ENCODE data around the gene OR10G3. TPM values are rescaled to one million over a fixed set of nuclear protein-coding genes. Genes with fewer than 3 reads are reported as not detected.
"Not testable (repeated sequence)": the region's sequence is repeated elsewhere in the genome, so short reads cannot be mapped to it uniquely, and the experiment has no call there.

Gene OR10G3
- total RNA-seq, 2 experiments from 2014 or later, result not detected

DNA sequence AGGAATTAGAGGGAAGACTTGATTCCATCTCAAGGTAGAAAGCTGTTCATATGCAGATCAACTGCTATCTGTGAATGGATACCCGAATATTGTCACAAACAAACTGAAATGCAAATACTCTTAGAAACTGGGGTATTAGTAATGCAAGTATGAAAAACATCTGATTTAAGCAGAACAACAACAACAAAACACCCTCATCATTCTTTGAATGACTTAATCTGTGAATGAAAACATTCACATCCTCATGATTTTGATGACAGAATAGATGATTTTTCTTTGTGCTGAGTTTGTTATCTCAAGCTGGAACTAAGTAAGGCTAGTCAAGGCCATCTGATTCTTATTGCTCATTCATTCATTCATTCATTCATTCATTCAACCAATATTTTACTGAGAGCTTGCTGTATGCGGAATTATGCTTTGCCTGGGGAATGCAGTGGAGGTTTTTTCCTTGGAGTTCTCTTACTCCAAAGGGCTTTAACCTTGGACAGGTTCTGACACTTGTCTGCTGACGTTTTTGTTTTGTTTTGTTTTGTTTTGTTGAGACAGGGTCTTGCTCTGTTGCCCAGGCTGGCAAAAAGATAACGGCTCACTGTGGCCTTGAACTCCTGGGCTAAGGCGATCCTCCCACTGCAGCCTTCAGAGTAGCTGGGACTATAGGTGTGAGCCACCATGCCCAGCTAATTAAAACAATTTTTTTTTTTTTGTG is 23.3 kb downstream of the OR10G3 start:
- Mint-ChIP-seq H3K27ac (no peak overlapping the region), H3K4me3 (no peak overlapping the region), H3K9me3 (no peaks in the 10 kb centered on the region), H3K36me3 (ENCODE audit: low read depth) (no peaks in the 10 kb centered on the region), H3K27me3 (ENCODE audit: low read depth) (no peaks in the 10 kb centered on the region), H3K4me1 (ENCODE audit: low read depth) (peaks cover 6% of the 10 kb centered on the region)
- DNase-seq, result no peak
- CTCF ChIA-PET, result interaction anchor here (0.6 to 2.5 kb wide), 21 partner anchors 10 to 1508 kb away, joined by 3 to 52 read pairs (median 4); partner anchors contain the start of genes CHD8, METTL3, RAB2B and SALL2
- intact Hi-C loops (cut with micrococcal nuclease), result loop anchor here (1.0 to 10.0 kb wide), 8 partner anchors 45 to 492 kb away; partner anchors contain the start of genes CHD8, METTL3, SUPT16H and TOX4

GRCh38 chr14:21553266-21553665 is 26.6 kb downstream of the OR10G3 start:
- DNase-seq, result no peak
- intact Hi-C loops (cut with micrococcal nuclease), result loop anchor here (10.0 kb wide), 1 partner anchor 488 kb away; no protein-coding TSS in a partner anchor
- Mint-ChIP-seq H3K27ac (no peak overlapping the region), H3K36me3 (ENCODE audit: low read depth) (no peaks in the 10 kb centered on the region), H3K9me3 (no peaks in the 10 kb centered on the region), H3K27me3 (ENCODE audit: low read depth) (no peaks in the 10 kb centered on the region), H3K4me3 (no peak overlapping the region), H3K4me1 (ENCODE audit: low read depth) (peaks cover 6% of the 10 kb centered on the region)
- CTCF ChIA-PET, result interaction anchor here (2.1 kb wide), 1 partner anchor 55 kb away, joined by 14 read pairs; no protein-coding TSS in a partner anchor

- H3K4me3 Mint-ChIP-seq; H3K27me3 Mint-ChIP-seq (ENCODE audit: low read depth); H3K36me3 Mint-ChIP-seq (ENCODE audit: low read depth); H3K4me1 Mint-ChIP-seq (ENCODE audit: low read depth); H3K9me3 Mint-ChIP-seq; DNase-seq; H3K27ac Mint-ChIP-seq; intact Hi-C loops (cut with micrococcal nuclease); CTCF ChIA-PET: not testable (repeated sequence)
These were observed 35.3 kb downstream of the OR10G3 start for GRCh38 chr14:21544588-21544987.

- no peak for DNase-seq
- H3K4me3 Mint-ChIP-seq, result no peak overlapping the region
- no peaks in the 10 kb centered on the region for H3K36me3 Mint-ChIP-seq (ENCODE audit: low read depth)
- H3K27ac Mint-ChIP-seq, result no peak overlapping the region
- H3K27me3 Mint-ChIP-seq (ENCODE audit: low read depth), result peaks cover 11% of the 10 kb centered on the region
- CTCF ChIA-PET, result no interaction called here
- intact Hi-C loops (cut with micrococcal nuclease), result no loop called here
- no peaks in the 10 kb centered on the region for H3K9me3 Mint-ChIP-seq
- no peaks in the 10 kb centered on the region for H3K4me1 Mint-ChIP-seq (ENCODE audit: low read depth)
These were observed 35.9 kb downstream of the OR10G3 start for GRCh38 chr14:21543963-21544362.

- Mint-ChIP-seq H3K27me3 (ENCODE audit: low read depth) (peaks cover 15% of the 10 kb centered on the region), H3K36me3 (ENCODE audit: low read depth) (no peaks in the 10 kb centered on the region), H3K9me3 (no peaks in the 10 kb centered on the region), H3K27ac (no peak overlapping the region), H3K4me1 (ENCODE audit: low read depth) (no peaks in the 10 kb centered on the region), H3K4me3 (no peak overlapping the region)
- CTCF ChIA-PET, result no interaction called here
- no peak for DNase-seq
- intact Hi-C loops (cut with micrococcal nuclease), result no loop called here
These were observed 36.3 kb downstream of the OR10G3 start for GRCh38 chr14:21543521-21543960.

DNA sequence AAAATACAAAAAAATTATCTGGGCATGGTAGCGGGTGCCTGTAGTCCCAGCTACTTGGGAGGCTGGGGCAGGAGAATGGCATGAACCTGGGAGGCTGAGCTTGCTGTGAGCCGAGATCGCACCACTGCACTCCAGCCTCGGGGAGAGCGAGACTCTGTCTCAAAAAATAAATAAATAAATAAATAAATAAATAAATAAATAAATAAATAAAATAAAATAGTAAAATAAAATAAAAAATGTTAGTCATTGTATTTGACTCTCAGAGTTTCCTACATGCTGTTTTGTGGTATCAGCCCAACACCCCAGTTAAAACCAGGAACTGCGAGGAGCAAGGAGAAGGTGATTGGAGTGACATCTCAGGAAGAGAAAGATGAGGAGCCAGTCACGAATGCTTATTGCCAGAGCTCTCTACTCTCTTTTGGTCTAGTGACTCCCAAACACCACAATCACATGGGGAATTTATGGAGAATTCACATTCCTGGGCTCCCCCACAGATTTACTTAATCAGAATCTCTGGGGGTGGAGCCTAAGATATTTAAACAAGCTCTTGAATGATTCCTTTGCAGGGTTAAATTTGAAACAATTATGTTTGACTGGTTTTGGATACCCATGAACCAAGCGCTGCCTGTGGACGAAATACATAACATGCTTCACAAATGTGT is 38.3 kb downstream of the OR10G3 start:
- Mint-ChIP-seq H3K9me3 (no peaks in the 10 kb centered on the region), H3K4me3 (no peak overlapping the region), H3K27ac (no peak overlapping the region), H3K36me3 (ENCODE audit: low read depth) (no peaks in the 10 kb centered on the region), H3K4me1 (ENCODE audit: low read depth) (peaks cover 5% of the 10 kb centered on the region), H3K27me3 (ENCODE audit: low read depth) (peaks cover 28% of the 10 kb centered on the region)
- DNase-seq, result no peak
- CTCF ChIA-PET, result interaction anchor here (1.2 to 1.5 kb wide), 2 partner anchors 14 to 43 kb away, joined by 3 to 5 read pairs; no protein-coding TSS in a partner anchor
- intact Hi-C loops (cut with micrococcal nuclease), result no loop called here

- H3K36me3 Mint-ChIP-seq (ENCODE audit: low read depth), result no peaks in the 10 kb centered on the region
- intact Hi-C loops (cut with micrococcal nuclease), result no loop called here
- H3K9me3 Mint-ChIP-seq, result no peaks in the 10 kb centered on the region
- H3K4me3 Mint-ChIP-seq, result no peak overlapping the region
- H3K27me3 Mint-ChIP-seq (ENCODE audit: low read depth), result peaks cover 41% of the 10 kb centered on the region
- CTCF ChIA-PET, result no interaction called here
- peaks cover 5% of the 10 kb centered on the region for H3K4me1 Mint-ChIP-seq (ENCODE audit: low read depth)
- DNase-seq, result no peak
- H3K27ac Mint-ChIP-seq, result no peak overlapping the region
These were observed 40.5 kb downstream of the OR10G3 start for GRCh38 chr14:21539189-21539940.

- CTCF ChIA-PET, result no interaction called here
- Mint-ChIP-seq H3K9me3 (no peaks in the 10 kb centered on the region), H3K27me3 (ENCODE audit: low read depth) (peaks cover 44% of the 10 kb centered on the region), H3K27ac (no peak overlapping the region), H3K4me3 (peak overlapping the region; percentile 2), H3K36me3 (ENCODE audit: low read depth) (no peaks in the 10 kb centered on the region), H3K4me1 (ENCODE audit: low read depth) (peaks cover 5% of the 10 kb centered on the region)
- DNase-seq, result no peak
- intact Hi-C loops (cut with micrococcal nuclease), result no loop called here
These were observed 42.8 kb downstream of the OR10G3 start for GRCh38 chr14:21537090-21537424.

DNA sequence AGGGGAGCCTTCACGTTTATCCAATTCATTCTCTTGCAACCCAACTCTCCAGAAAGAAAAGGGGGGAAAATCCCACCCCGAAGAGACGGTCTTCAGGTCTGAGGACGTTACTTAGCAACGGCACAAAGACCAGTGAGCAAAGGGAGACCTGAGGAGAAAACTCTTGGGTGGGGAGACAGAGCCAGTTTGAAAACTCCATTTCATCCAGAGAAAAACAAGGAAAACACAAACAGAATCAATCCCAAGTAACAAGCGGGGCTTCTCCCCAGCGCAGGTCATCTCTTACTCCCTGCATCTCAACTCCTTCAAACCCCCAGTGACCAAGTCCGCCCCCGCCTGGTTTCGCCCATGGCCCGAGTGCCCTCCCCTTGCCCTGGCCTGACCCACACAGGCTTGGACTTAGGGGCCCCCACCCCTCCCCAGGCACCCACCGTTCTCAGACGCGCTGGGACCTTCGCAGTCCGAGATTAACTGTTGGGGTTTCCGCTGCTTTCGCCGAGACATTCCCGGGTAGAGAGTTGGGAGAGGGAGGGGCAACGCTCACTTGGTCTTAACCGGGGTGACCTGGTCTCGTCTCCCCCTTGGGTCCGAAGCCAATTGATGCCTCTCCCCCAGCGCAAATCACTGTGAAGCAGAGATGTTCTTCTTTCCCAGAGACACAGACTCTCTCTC is 43.3 kb downstream of the OR10G3 start:
- no peak for DNase-seq
- Mint-ChIP-seq H3K27ac (no peak overlapping the region), H3K4me1 (ENCODE audit: low read depth) (peaks cover 5% of the 10 kb centered on the region), H3K36me3 (ENCODE audit: low read depth) (no peaks in the 10 kb centered on the region), H3K27me3 (ENCODE audit: low read depth) (peaks cover 44% of the 10 kb centered on the region), H3K9me3 (no peaks in the 10 kb centered on the region), H3K4me3 (peak overlapping the region; percentile 20)
- CTCF ChIA-PET, result no interaction called here
- intact Hi-C loops (cut with micrococcal nuclease), result no loop called here

GRCh38 chr14:21535545-21536417 is 44.1 kb downstream of the OR10G3 start:
- H3K36me3 Mint-ChIP-seq (ENCODE audit: low read depth), result no peaks in the 10 kb centered on the region
- no peak for DNase-seq
- CTCF ChIA-PET, result no interaction called here
- H3K4me1 Mint-ChIP-seq (ENCODE audit: low read depth), result peaks cover 5% of the 10 kb centered on the region
- H3K27ac Mint-ChIP-seq, result no peak overlapping the region
- H3K9me3 Mint-ChIP-seq, result no peaks in the 10 kb centered on the region
- intact Hi-C loops (cut with micrococcal nuclease), result no loop called here
- no peak overlapping the region for H3K4me3 Mint-ChIP-seq
- H3K27me3 Mint-ChIP-seq (ENCODE audit: low read depth), result peaks cover 43% of the 10 kb centered on the region

- no peak for DNase-seq
- Mint-ChIP-seq H3K4me3 (no peak overlapping the region), H3K9me3 (no peaks in the 10 kb centered on the region), H3K4me1 (ENCODE audit: low read depth) (peaks cover 5% of the 10 kb centered on the region), H3K27me3 (ENCODE audit: low read depth) (peaks cover 40% of the 10 kb centered on the region), H3K27ac (no peak overlapping the region), H3K36me3 (ENCODE audit: low read depth) (no peaks in the 10 kb centered on the region)
- CTCF ChIA-PET, result interaction anchor here (0.6 kb wide), 1 partner anchor 1751 kb away, joined by 3 read pairs; no protein-coding TSS in a partner anchor
- intact Hi-C loops (cut with micrococcal nuclease), result no loop called here
These were observed 45.3 kb downstream of the OR10G3 start for GRCh38 chr14:21534576-21534975.
